Measurements from ENCODE around the gene ANKRD22. TPM values are rescaled to one million over a fixed set of nuclear protein-coding genes. Genes with fewer than 3 reads are reported as not detected.

Gene ANKRD22
- total RNA-seq, 6 donors from 2014 or later = 0.30 to 1.9 (median 1.1) TPM; not detected in 2

GRCh38 chr10:88877298-88877697 lies 25.7 kb upstream of the ANKRD22 start:
- Histone ChIP-seq H3K9me3 (no peaks in the 10 kb centered on the region), H3K27me3 (no peaks in the 10 kb centered on the region), H3K27ac (no peak overlapping the region), H3K4me3 (no peak overlapping the region), H3K36me3 (no peaks in the 10 kb centered on the region), H3K4me1 (peaks cover 11 to 21% (median 16%) of the 10 kb centered on the region in 4 donors)
- no peak for TF ChIP-seq EP300 (IDR thresholded peaks at IDR 0.05)
- no peak for TF ChIP-seq POLR2AphosphoS5 (IDR thresholded peaks at IDR 0.05)
- no peak for TF ChIP-seq POLR2A (IDR thresholded peaks at IDR 0.05)
- no peak for TF ChIP-seq CTCF (IDR thresholded peaks at IDR 0.05)
- DNase-seq = no peak
- no peak for ATAC-seq (ENCODE audit: low FRiP score in 2 of 2)
- 93 to 96% methylated on average over 6 of the region's 6 CpGs for WGBS, 2 donors

- H3K36me3 ChIP-seq = no peaks in the 10 kb centered on the region
- ATAC-seq (ENCODE audit: low FRiP score in 2 of 2) (no peak), DNase-seq (no peak)
- H3K4me3 ChIP-seq = no peak overlapping the region
- peaks cover 6 to 11% (median 6%) of the 10 kb centered on the region in 4 donors for H3K4me1 ChIP-seq
- no peaks in the 10 kb centered on the region for H3K27me3 ChIP-seq
- H3K27ac ChIP-seq = no peak overlapping the region
- no peaks in the 10 kb centered on the region for H3K9me3 ChIP-seq
- no peak for TF ChIP-seq EP300 (IDR thresholded peaks at IDR 0.05)
- no peak for TF ChIP-seq POLR2A (IDR thresholded peaks at IDR 0.05)
- no peak for TF ChIP-seq CTCF (IDR thresholded peaks at IDR 0.05)
- no peak for TF ChIP-seq POLR2AphosphoS5 (IDR thresholded peaks at IDR 0.05)
Observed at GRCh38 chr10:88875081-88875480, 23.4 kb upstream of the ANKRD22 start.

GRCh38 chr10:88874281-88874680 lies 22.6 kb upstream of the ANKRD22 start:
- 77 to 79% methylated on average over 2 of the region's 2 CpGs for WGBS, 2 donors
- no peaks in the 10 kb centered on the region for H3K36me3 ChIP-seq
- ATAC-seq (ENCODE audit: low FRiP score in 2 of 2) (no peak), DNase-seq (no peak)
- no peaks in the 10 kb centered on the region for H3K27me3 ChIP-seq
- TF ChIP-seq POLR2A (IDR thresholded peaks at IDR 0.05) = no peak
- no peak for TF ChIP-seq CTCF (IDR thresholded peaks at IDR 0.05)
- TF ChIP-seq EP300 (IDR thresholded peaks at IDR 0.05) = no peak
- no peak for TF ChIP-seq POLR2AphosphoS5 (IDR thresholded peaks at IDR 0.05)
- H3K27ac ChIP-seq = no peak overlapping the region
- H3K9me3 ChIP-seq = no peaks in the 10 kb centered on the region
- no peak overlapping the region for H3K4me3 ChIP-seq
- peaks cover 0 to 3% (median 0%) of the 10 kb centered on the region in 4 donors for H3K4me1 ChIP-seq

- no peaks in the 10 kb centered on the region for H3K27me3 ChIP-seq
- H3K27ac ChIP-seq = no peak overlapping the region
- no peak overlapping the region for H3K4me3 ChIP-seq
- TF ChIP-seq POLR2A (IDR thresholded peaks at IDR 0.05) (no peak), POLR2AphosphoS5 (IDR thresholded peaks at IDR 0.05) (no peak), EP300 (IDR thresholded peaks at IDR 0.05) (no peak), CTCF (IDR thresholded peaks at IDR 0.05) (no peak)
- no peaks in the 10 kb centered on the region for H3K4me1 ChIP-seq
- no peaks in the 10 kb centered on the region for H3K9me3 ChIP-seq
- ATAC-seq (ENCODE audit: low FRiP score in 2 of 2) (no peak), DNase-seq (no peak)
- no peaks in the 10 kb centered on the region for H3K36me3 ChIP-seq
- 33 to 53% methylated on average over 2 of the region's 2 CpGs for WGBS, 2 donors
Observed at GRCh38 chr10:88873757-88874156, 22.1 kb upstream of the ANKRD22 start.

GRCh38 chr10:88870089-88870488 lies 18.4 kb upstream of the ANKRD22 start:
- DNase-seq = no peak
- no peak overlapping the region for H3K27ac ChIP-seq
- no peak for ATAC-seq (ENCODE audit: low FRiP score in 2 of 2)
- no peak overlapping the region for H3K4me3 ChIP-seq
- no peaks in the 10 kb centered on the region for H3K9me3 ChIP-seq
- no peaks in the 10 kb centered on the region for H3K4me1 ChIP-seq
- H3K27me3 ChIP-seq = no peaks in the 10 kb centered on the region
- TF ChIP-seq POLR2A (IDR thresholded peaks at IDR 0.05) = no peak
- no peak for TF ChIP-seq POLR2AphosphoS5 (IDR thresholded peaks at IDR 0.05)
- no peak for TF ChIP-seq CTCF (IDR thresholded peaks at IDR 0.05)
- TF ChIP-seq EP300 (IDR thresholded peaks at IDR 0.05) = no peak
- no peaks in the 10 kb centered on the region for H3K36me3 ChIP-seq

All from upper lobe of left lung (tissue), 6 donors.